Neural crest cell (in vitro differentiated cells): ENCODE measurements around the gene RBMS3. TPM values are rescaled to one million over a fixed set of nuclear protein-coding genes. Genes with fewer than 3 reads are reported as not detected.

Experiments
- DNase-seq: peaks from one replicate; pipeline ENCODE4 v3.0.0; 2021; ENCODE audit warnings: low read depth, mixed read lengths, low spot score
- H3K27ac Mint-ChIP-seq: one replicate; pipeline ENCODE4 v1.8.0; 2021; ENCODE audit warnings: mild to moderate bottlenecking, mixed read lengths; ENCODE audit not compliant: unreplicated experiment
- H3K27me3 Mint-ChIP-seq: 2 replicates; pipeline ENCODE4 v1.8.0; 2021; ENCODE audit warnings: low read depth, mild to moderate bottlenecking, mixed read lengths
- H3K36me3 Mint-ChIP-seq: 2 replicates; pipeline ENCODE4 v1.8.0; 2021; ENCODE audit warnings: low read depth, mild to moderate bottlenecking, mixed read lengths
- H3K4me1 Mint-ChIP-seq: 2 replicates; pipeline ENCODE4 v1.8.0; 2021; ENCODE audit warnings: mixed read lengths
- H3K4me3 Mint-ChIP-seq: one replicate; pipeline ENCODE4 v1.8.0; 2021; ENCODE audit warnings: mild to moderate bottlenecking, mixed read lengths
- H3K9me3 Mint-ChIP-seq: 2 replicates; pipeline ENCODE4 v1.8.0; 2021; ENCODE audit warnings: mixed read lengths
- total RNA-seq: library from RNA; stranded (reverse); gene quantifications from 2 replicates; pipeline ENCODE4 v1.2.1, GENCODE V29; 2021
- TF ChIP-seq, protein P1 (sequence below): fragments of 200-600 bp; sonication (generic); conservative IDR thresholded peaks from 2 replicates; pipeline ENCODE4 v1.5.0; 2021; ENCODE audit warnings: antibody characterized with exemption, mild to moderate bottlenecking

Gene RBMS3
- total RNA-seq, 1 donor from 2014 or later, result 35.4 TPM

DNA sequence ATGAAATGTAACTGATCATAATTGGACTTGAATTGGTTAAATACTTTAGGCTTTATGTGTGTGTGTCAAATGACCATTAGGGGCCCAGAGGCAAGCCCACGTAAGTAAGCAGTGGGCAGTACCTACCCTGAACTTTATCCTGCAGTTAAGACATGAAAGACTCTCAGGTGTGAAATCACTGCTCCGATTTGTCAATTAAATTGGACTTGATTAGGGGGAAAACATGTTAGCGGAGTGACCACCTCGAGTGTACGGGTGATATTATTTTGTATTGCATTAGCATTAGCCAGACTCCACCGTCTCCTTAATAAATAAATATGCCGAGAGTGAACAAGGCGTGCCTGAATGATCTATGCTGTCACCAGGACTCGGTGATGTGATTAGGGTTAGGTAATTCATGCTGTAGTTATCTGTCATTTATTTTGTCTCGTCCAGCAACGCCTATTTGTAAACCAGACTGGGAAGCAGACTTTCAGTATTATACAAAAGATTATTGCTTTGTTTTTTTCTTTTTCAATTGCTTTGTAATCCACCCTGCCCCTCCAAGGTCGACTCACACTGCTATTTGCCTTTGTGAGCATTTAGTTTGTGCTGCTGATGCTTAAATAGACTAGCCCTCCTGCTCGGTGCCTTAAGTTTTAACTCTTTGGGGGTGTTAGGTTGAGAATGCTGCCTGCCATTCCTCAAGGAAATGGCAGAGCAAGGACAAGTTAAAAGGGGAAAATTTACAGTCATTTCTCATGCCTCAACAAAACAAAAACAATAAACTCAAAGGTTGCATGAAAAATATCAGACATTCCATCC is 1.8 kb downstream of the RBMS3 start:
- TF ChIP-seq, protein P1, sequence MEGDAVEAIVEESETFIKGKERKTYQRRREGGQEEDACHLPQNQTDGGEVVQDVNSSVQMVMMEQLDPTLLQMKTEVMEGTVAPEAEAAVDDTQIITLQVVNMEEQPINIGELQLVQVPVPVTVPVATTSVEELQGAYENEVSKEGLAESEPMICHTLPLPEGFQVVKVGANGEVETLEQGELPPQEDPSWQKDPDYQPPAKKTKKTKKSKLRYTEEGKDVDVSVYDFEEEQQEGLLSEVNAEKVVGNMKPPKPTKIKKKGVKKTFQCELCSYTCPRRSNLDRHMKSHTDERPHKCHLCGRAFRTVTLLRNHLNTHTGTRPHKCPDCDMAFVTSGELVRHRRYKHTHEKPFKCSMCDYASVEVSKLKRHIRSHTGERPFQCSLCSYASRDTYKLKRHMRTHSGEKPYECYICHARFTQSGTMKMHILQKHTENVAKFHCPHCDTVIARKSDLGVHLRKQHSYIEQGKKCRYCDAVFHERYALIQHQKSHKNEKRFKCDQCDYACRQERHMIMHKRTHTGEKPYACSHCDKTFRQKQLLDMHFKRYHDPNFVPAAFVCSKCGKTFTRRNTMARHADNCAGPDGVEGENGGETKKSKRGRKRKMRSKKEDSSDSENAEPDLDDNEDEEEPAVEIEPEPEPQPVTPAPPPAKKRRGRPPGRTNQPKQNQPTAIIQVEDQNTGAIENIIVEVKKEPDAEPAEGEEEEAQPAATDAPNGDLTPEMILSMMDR, result no peak
- no peak for DNase-seq
- Mint-ChIP-seq H3K27ac (peak overlapping the region; percentile 93), H3K4me3 (peak overlapping the region; percentile 91), H3K36me3 (no peaks in the 10 kb centered on the region), H3K27me3 (no peaks in the 10 kb centered on the region), H3K9me3 (no peaks in the 10 kb centered on the region), H3K4me1 (peaks cover 79% of the 10 kb centered on the region)

DNA sequence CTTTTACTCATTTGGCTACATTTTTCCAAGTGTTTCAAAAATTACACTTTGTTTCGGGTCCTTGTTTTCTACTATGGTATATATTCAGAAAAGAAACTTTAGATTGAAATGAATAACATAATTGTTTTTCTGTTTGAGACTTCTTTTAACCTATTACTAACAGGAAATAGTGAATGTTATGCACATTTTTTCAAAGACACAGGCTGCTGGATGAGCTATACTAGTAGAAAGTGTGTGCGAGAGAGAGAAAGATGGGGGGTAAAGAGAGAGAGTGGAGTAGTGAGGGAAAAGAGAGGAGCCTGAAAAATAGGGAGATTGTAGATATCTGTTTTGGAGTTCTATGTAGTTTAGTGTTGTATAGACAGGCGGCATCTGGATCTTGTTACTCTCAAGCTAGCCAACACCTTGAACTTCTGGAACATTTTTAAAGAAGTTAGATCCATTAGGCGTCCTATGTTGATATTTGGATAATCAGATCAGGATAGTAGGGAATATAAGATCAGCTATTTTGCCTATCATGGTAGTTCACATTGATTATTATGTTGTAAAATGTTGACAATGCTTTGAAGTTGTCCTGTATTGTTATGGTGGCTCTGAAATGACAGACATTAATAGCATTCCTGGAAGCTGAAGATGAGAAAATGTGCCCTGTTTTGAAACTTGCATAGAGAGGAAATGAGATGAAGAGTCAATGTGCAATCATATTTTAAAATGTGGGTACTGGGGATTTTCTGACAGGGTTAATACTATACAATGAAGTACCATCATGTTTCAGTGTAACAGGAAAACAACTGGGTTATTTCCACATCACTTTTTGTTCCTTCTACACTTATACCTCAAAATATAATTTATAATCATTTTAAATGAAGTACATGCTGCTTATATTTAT is 2.6 kb downstream of the RBMS3 start:
- TF ChIP-seq, protein P1, result no peak
- Mint-ChIP-seq H3K27me3 (no peaks in the 10 kb centered on the region), H3K4me3 (peak overlapping the region; percentile 91)

DNA sequence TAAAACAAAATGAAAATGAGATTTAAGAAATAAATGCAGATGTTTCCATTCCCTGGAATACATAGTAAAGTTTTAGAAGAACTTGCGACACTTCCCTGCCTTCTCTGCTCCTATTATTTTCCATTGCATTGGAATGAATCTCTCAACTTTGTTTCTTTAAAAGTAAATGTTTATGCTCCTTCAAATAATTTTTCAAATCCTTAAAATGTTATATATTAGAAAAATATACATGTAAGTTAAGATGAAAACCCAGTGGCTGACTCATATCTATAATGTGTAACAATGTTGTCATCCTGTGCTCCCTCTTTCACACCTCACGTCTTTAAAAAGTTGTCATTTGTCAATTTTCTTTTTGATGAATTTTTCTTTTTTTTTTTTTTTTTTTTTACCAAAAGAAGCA is 3.6 kb downstream of the RBMS3 start:
- Mint-ChIP-seq H3K27me3 (no peaks in the 10 kb centered on the region), H3K27ac (no peak overlapping the region), H3K36me3 (no peaks in the 10 kb centered on the region), H3K4me3 (peak overlapping the region; percentile 91), H3K4me1 (peaks cover 78% of the 10 kb centered on the region), H3K9me3 (peaks cover 3% of the 10 kb centered on the region)
- no peak for DNase-seq
- TF ChIP-seq, protein P1, result no peak

More for the DNA sequence above, 2.6 kb downstream of the RBMS3 start:
- no peaks in the 10 kb centered on the region for H3K36me3 Mint-ChIP-seq
- no peak for DNase-seq
- peak overlapping the region; percentile 93 for H3K27ac Mint-ChIP-seq
- no peaks in the 10 kb centered on the region for H3K9me3 Mint-ChIP-seq
- peaks cover 82% of the 10 kb centered on the region for H3K4me1 Mint-ChIP-seq

DNA sequence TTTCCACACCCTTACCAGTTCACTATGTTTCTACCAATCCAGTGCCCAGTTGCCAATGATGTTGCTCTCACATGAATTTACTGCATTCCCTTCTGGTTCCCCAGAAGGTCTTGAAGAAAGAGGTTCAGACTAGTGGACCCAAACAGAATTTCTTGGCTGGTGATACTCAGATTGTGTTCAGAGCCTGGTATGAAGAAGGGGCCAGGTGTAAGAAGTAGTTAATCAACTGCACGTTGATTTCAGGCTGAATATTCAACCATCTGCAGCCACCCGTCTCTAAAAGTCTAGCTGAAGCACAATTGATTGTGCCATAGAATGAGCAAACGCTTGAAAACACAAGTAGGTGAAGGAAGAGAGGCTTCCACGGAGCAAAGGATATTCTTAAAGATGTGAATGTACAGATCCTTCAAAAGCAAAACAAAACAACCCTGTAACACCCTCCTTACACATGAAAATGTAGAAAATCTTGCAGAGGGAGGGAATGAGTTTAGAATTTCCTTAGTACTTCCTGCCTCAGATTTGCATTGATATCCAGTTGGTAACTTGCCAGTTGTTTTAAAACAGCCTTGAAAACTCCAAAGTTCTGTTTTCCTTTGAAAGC is 4.7 kb downstream of the RBMS3 start:
- Mint-ChIP-seq H3K4me3 (peak overlapping the region; percentile 65), H3K9me3 (peaks cover 3% of the 10 kb centered on the region), H3K4me1 (peaks cover 73% of the 10 kb centered on the region), H3K27ac (peak overlapping the region; percentile 22), H3K36me3 (no peaks in the 10 kb centered on the region), H3K27me3 (no peaks in the 10 kb centered on the region)
- TF ChIP-seq, protein P1, result no peak
- no peak for DNase-seq

DNA sequence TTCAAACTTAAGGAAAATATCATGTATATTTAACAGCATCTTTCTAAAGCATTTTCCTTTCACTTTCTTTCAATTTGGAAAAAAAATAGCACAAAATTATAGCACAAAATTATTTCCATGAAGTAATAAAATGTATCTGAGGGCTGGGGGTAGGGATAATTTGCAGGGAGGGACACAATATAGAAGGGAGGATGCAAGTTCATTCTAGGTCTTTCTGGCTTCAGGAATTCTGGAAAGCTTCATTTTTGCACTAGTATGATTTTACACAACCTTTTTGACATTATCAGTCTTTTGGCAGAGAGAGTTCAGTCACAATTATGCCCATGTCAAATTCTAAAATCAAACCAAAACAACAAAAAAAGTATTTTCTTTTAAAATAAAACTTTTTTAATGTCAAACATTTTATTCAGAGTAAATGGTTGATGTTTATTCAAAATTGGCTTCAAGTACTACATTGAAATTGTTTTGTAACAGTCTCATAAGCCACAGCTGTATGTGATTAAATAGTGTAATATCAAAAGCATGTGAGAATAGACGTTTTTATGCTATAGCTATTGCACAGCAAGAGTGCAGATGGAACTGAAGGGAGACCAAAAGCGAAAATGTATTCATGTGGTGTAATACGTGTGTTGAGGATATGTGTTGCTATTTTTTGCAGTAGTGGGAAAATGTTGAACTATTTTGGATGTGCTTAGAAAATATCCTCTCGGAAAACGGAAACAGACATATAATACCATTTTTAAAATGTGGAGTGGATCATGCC is 5.8 kb downstream of the RBMS3 start:
- Mint-ChIP-seq H3K4me1 (peaks cover 74% of the 10 kb centered on the region), H3K4me3 (peak overlapping the region; percentile 65)

More for the DNA sequence above, 5.8 kb downstream of the RBMS3 start:
- Mint-ChIP-seq H3K36me3 (peaks cover 5% of the 10 kb centered on the region), H3K9me3 (peaks cover 3% of the 10 kb centered on the region), H3K27ac (peak overlapping the region; percentile 24), H3K27me3 (no peaks in the 10 kb centered on the region)
- DNase-seq, result no peak
- TF ChIP-seq, protein P1, result no peak
